ENCODE measurements around the gene SNX9. TPM values are rescaled to one million over a fixed set of nuclear protein-coding genes. Genes with fewer than 3 reads are reported as not detected.

Gene SNX9
- total RNA-seq, 2 donors from 2014 or later, result 87.2 to 90.8 TPM

DNA sequence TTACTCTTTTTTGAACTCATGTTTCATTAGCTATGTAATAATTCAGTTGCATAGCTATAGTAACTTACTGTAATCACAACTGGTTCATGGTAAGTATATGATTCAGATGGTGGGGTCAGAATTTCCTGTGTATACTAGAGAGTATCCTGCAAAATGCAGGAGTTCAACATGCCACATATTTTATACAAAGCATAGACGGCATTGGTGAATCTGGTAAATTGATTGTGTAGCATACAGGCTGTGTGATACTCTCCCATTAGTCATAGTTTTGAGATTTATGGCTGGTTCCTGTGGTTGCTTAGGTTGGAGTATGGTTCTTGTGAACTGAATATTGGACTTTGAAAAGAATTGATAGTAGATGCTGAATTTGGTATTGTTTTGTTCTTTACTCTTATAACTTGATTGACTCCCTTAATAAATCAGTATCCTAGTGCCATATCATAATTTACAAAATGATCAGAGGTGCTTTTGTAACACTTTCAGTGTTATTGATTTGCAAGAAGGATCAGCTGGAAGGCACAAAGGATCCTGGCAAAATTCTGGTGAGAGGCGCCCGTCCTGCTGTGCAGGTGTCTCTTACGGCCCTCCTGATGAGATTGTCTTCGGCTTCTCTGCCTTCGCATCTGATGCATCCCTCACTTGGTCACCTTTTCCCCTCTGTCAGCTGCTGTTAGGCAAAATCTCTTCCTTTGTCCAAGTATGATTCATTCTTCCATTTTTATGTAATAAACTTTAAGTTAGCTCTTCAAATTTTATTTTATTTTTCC lies 22.6 kb downstream of the SNX9 start:
- H3K27ac ChIP-seq, result no peak overlapping the region
- H3K27me3 ChIP-seq (replicated peaks; ENCODE audit: insufficient read depth), result no peaks in the 10 kb centered on the region
- H3K9me3 ChIP-seq, result no peaks in the 10 kb centered on the region
- DNase-seq (ENCODE audit: low spot score), result no peak
- H3K36me3 ChIP-seq, result no peaks in the 10 kb centered on the region
- peaks cover 45 to 87% of the 10 kb centered on the region in 2 donors for H3K4me1 ChIP-seq (ENCODE audit: control insufficient read depth in 1 of 2, low read depth in 2 of 2)
- no peak overlapping the region for H3K4me3 ChIP-seq
- TF ChIP-seq, protein P1, sequence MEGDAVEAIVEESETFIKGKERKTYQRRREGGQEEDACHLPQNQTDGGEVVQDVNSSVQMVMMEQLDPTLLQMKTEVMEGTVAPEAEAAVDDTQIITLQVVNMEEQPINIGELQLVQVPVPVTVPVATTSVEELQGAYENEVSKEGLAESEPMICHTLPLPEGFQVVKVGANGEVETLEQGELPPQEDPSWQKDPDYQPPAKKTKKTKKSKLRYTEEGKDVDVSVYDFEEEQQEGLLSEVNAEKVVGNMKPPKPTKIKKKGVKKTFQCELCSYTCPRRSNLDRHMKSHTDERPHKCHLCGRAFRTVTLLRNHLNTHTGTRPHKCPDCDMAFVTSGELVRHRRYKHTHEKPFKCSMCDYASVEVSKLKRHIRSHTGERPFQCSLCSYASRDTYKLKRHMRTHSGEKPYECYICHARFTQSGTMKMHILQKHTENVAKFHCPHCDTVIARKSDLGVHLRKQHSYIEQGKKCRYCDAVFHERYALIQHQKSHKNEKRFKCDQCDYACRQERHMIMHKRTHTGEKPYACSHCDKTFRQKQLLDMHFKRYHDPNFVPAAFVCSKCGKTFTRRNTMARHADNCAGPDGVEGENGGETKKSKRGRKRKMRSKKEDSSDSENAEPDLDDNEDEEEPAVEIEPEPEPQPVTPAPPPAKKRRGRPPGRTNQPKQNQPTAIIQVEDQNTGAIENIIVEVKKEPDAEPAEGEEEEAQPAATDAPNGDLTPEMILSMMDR (IDR thresholded peaks at IDR 0.05), result no peak
- no peak for ATAC-seq (ENCODE audit: insufficient number of reproducible peaks, low FRiP score, low read depth)

DNA sequence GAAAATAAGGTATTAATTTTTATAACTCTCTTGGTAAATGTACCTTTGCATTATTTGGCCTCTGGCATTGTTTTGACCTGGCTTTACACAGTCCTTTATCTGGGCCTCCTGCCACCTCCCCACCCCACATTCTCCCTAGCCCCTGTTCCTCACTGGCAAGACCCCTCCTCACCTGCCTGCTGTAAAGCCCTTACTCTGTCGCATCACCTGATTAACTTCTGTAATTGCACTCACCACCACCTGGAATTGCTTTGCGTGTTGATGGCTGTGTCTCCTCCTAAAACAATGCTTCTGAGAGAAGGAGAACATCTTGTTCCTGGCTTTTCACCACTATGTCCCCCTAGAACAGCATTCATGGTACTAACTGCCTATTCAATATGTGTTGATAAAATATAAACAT lies 24.8 kb downstream of the SNX9 start:
- no peak overlapping the region for H3K4me3 ChIP-seq
- TF ChIP-seq, protein P1 (IDR thresholded peaks at IDR 0.05), result no peak
- no peak overlapping the region for H3K27ac ChIP-seq
- H3K4me1 ChIP-seq (ENCODE audit: control insufficient read depth in 1 of 2, low read depth in 2 of 2), result peaks cover 25 to 68% of the 10 kb centered on the region in 2 donors
- no peak for DNase-seq (ENCODE audit: low spot score)
- peaks cover 6% of the 10 kb centered on the region for H3K9me3 ChIP-seq
- no peaks in the 10 kb centered on the region for H3K27me3 ChIP-seq (replicated peaks; ENCODE audit: insufficient read depth)
- no peak for ATAC-seq (ENCODE audit: insufficient number of reproducible peaks, low FRiP score, low read depth)
- no peaks in the 10 kb centered on the region for H3K36me3 ChIP-seq

DNA sequence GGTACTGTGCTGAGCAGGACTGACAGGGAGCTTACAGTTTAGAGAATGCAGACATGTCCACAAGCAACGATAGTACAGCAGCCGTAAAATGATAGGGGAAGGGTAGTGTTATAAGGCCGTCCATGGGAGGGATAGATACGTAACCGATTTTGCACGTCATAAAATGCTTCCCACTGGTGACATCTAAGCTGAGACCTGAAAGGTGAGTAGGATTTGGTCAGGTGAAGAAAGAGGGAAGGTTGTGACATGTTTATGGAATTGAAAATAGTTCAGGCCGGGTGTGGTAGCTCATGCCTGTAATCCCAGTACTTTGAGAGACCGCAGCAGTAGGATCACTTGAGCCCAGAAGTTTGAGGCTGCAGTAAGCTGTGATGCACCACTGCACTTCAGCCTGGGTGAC lies 25.6 kb downstream of the SNX9 start:
- Histone ChIP-seq H3K27ac (no peak overlapping the region), H3K36me3 (no peaks in the 10 kb centered on the region), H3K4me1 (ENCODE audit: control insufficient read depth in 1 of 2, low read depth in 2 of 2) (peaks cover 25 to 61% of the 10 kb centered on the region in 2 donors), H3K4me3 (no peak overlapping the region), H3K27me3 (replicated peaks; ENCODE audit: insufficient read depth) (no peaks in the 10 kb centered on the region), H3K9me3 (peaks cover 13% of the 10 kb centered on the region)
- ATAC-seq (ENCODE audit: insufficient number of reproducible peaks, low FRiP score, low read depth) (no peak), DNase-seq (ENCODE audit: low spot score) (no peak)
- TF ChIP-seq, protein P1 (IDR thresholded peaks at IDR 0.05), result no peak

DNA sequence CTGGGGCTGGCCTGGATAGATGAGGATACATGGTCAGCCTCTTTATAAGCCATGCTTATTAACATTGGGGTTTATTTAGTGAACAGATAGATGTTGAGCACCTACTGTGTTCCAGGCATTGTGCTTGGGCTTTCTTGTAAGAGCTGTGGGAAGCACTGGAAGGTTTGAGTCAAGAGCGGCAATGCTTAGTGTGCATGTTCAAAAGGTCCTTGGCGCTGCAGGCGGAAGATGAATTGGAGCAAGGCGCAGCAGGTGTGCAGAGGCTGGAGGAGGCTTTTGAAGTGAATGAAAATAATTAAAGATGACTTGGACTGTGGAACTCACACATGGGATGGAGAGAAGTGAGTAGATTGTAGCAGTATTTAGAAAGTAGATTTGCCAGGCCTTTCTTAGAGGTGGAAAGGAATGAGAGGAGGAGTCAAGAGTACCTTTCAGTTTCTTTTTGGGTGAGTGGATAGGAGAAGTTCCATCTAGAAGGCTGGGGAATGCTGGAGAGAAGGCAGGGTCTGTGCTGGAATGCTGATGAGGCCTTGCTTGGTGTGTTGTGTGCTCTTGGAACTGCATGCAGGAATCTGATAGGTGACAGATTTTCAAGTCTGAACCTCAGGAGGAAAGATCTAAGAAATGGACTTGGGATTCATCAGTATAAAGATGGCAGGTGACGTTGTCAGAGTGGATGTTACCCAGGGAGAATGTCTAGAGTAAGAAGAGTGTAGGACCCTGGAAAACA lies 26.4 kb downstream of the SNX9 start:
- peaks cover 25 to 53% of the 10 kb centered on the region in 2 donors for H3K4me1 ChIP-seq (ENCODE audit: control insufficient read depth in 1 of 2, low read depth in 2 of 2)
- ATAC-seq (ENCODE audit: insufficient number of reproducible peaks, low FRiP score, low read depth) (no peak), DNase-seq (ENCODE audit: low spot score) (no peak)

DNA sequence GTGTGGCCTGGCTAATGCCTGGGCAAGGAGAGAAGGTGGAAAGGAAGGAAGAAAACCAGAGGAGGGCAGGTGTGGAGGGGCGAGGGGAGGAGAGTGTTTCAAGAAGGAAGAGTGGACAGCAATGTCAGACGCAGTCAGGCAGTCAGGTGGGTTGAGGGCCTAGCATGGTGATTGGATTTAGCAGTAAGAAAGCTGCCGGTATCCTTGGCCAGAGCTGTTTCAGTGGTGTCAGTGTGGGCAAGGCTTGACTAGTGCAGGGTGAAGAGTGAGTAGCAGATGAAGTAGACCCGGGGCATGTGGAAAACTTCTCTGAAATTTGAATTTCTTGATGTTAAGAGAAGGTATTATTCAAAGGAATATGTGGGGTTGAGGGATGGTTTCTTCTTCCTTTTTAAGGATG lies 27.0 kb downstream of the SNX9 start:
- Histone ChIP-seq H3K36me3 (no peaks in the 10 kb centered on the region), H3K27ac (no peak overlapping the region), H3K27me3 (replicated peaks; ENCODE audit: insufficient read depth) (no peaks in the 10 kb centered on the region), H3K9me3 (peaks cover 13% of the 10 kb centered on the region), H3K4me1 (ENCODE audit: control insufficient read depth in 1 of 2, low read depth in 2 of 2) (peaks cover 25 to 50% of the 10 kb centered on the region in 2 donors), H3K4me3 (no peak overlapping the region)
- DNase-seq (ENCODE audit: low spot score) (no peak), ATAC-seq (ENCODE audit: insufficient number of reproducible peaks, low FRiP score, low read depth) (no peak)
- TF ChIP-seq, protein P1 (IDR thresholded peaks at IDR 0.05), result no peak

More for the DNA sequence above, 26.4 kb downstream of the SNX9 start:
- no peaks in the 10 kb centered on the region for H3K27me3 ChIP-seq (replicated peaks; ENCODE audit: insufficient read depth)
- no peak overlapping the region for H3K4me3 ChIP-seq
- no peaks in the 10 kb centered on the region for H3K36me3 ChIP-seq
- TF ChIP-seq, protein P1 (IDR thresholded peaks at IDR 0.05), result no peak
- no peak overlapping the region for H3K27ac ChIP-seq
- peaks cover 13% of the 10 kb centered on the region for H3K9me3 ChIP-seq
